H1 (cell line): ENCODE measurements around the gene LRRFIP1. TPM values are rescaled to one million over a fixed set of nuclear protein-coding genes. Genes with fewer than 3 reads are reported as not detected.

ENCODE experiments used
- YY1 ChIP-seq: IDR thresholded peaks from 2 replicates; pipeline ENCODE4 v1.6.1; 2011; ENCODE audit warnings: low read depth, mild to moderate bottlenecking, low read length
- polyA plus RNA-seq, 7 experiments: library from polyadenylated mRNA; depleted of rRNA in 3 of 7; stranded (reverse) in 5 of 7; unstranded in 2 of 7; fragments of >200 nt in 5 of 7; fragments of 200-250 nt in 2 of 7; gene quantifications; 1 replicate in 5 of 7; 2 replicates in 1 of 7; 4 replicates in 1 of 7; pipeline versions ENCODE4 v1.2.1 to v1.2.3, GENCODE V29; 2011 to 2013; ENCODE audit warnings: missing spikeins in 2 of 7, mixed read lengths in 2 of 7
- total RNA-seq: library from RNA; stranded (reverse); fragmentation: NEBNext Ultra II Directional; extraction: Animal tissue kit (Norgen Biotek cat#: 25700); gene quantifications from 2 replicates; pipeline ENCODE4 v1.2.1, GENCODE V29; 2021

The LRRFIP1 gene
- total and polyA plus RNA-seq, 2 of the 8 experiments (the other 6 are each of a cell fraction or from before 2014, with no cell fraction given): 12.1 to 75.8 TPM

DNA sequence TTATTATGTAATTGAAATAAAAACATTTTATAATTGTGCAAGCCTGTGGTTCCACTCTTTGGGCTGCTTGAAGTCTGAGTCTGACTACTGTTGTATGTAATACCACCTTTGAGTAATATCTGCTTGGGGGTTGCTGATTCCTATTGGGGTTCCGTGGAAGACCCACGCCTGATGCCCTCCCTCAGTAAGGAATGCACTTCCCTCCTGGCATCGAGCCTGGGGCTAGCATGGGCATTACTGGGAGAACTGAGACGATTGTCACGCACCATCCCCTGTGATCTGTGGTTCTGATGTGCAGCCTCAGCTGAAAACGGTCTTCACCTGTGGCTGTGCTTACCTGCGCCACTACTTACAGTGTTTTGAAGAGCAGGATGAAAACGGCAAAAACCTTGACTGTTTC, 138.5 kb downstream of the LRRFIP1 start (continued):
- TF ChIP-seq YY1: no peak
